Panc1 (cell line): ENCODE measurements around the gene SPATA31D1.

Source experiments
- POLR2AphosphoS5 ChIP-seq: IDR thresholded peaks from 2 replicates; pipeline ENCODE4 v1.6.1; 2012; ENCODE audit warnings: mild to moderate bottlenecking, low read depth, low read length, moderate library complexity
- SIN3A ChIP-seq: IDR thresholded peaks from 2 replicates; pipeline ENCODE4 v1.6.1; 2012; ENCODE audit warnings: low read depth, mild to moderate bottlenecking, low read length, moderate library complexity, borderline replicate concordance; ENCODE audit not compliant: insufficient read depth
- TCF7L2 ChIP-seq: IDR thresholded peaks from 2 replicates; pipeline ENCODE4 v1.6.1; 2011; ENCODE audit warnings: mild to moderate bottlenecking, low read depth, low read length, inconsistent platforms
- TF ChIP-seq, protein P1 (sequence below): fragments of 450-650 bp; IDR thresholded peaks from 2 replicates; pipeline ENCODE4 v1.5.1; 2017; ENCODE audit warnings: mild to moderate bottlenecking
- TF ChIP-seq, protein P2 (sequence below), 2 experiments: IDR thresholded peaks; 2 replicates each; pipeline ENCODE4 v1.6.1; 2011 to 2012; ENCODE audit warnings: low read depth in 2 of 2, control low read depth in 1 of 2, low read length in 1 of 2, mild to moderate bottlenecking in 1 of 2, moderate library complexity in 1 of 2; ENCODE audit not compliant: insufficient read depth in 1 of 2

DNA sequence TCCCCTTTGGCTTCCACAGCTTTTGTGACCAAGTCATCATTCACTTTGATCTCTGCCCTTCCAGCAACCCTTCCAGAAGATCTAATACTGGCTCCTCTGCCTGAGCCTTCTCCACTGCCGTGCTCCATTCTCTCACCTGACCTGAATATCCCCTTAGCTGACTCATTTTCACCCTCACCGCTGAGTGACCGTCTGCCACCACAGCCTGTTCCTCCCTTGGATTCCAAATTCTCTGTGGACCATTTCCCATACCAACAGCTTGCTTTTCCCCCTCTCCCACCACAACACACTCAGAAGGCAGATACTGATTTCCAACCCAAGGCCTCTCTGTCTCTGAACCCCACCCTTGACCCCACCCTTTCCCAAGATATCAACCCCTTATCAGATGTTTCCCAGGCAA lies 20.5 kb upstream of the SPATA31D1 start:
- TF ChIP-seq, protein P1, sequence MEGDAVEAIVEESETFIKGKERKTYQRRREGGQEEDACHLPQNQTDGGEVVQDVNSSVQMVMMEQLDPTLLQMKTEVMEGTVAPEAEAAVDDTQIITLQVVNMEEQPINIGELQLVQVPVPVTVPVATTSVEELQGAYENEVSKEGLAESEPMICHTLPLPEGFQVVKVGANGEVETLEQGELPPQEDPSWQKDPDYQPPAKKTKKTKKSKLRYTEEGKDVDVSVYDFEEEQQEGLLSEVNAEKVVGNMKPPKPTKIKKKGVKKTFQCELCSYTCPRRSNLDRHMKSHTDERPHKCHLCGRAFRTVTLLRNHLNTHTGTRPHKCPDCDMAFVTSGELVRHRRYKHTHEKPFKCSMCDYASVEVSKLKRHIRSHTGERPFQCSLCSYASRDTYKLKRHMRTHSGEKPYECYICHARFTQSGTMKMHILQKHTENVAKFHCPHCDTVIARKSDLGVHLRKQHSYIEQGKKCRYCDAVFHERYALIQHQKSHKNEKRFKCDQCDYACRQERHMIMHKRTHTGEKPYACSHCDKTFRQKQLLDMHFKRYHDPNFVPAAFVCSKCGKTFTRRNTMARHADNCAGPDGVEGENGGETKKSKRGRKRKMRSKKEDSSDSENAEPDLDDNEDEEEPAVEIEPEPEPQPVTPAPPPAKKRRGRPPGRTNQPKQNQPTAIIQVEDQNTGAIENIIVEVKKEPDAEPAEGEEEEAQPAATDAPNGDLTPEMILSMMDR = no peak
- TF ChIP-seq SIN3A (no peak), POLR2AphosphoS5 (no peak), TCF7L2 (no peak)
- TF ChIP-seq, protein P2, sequence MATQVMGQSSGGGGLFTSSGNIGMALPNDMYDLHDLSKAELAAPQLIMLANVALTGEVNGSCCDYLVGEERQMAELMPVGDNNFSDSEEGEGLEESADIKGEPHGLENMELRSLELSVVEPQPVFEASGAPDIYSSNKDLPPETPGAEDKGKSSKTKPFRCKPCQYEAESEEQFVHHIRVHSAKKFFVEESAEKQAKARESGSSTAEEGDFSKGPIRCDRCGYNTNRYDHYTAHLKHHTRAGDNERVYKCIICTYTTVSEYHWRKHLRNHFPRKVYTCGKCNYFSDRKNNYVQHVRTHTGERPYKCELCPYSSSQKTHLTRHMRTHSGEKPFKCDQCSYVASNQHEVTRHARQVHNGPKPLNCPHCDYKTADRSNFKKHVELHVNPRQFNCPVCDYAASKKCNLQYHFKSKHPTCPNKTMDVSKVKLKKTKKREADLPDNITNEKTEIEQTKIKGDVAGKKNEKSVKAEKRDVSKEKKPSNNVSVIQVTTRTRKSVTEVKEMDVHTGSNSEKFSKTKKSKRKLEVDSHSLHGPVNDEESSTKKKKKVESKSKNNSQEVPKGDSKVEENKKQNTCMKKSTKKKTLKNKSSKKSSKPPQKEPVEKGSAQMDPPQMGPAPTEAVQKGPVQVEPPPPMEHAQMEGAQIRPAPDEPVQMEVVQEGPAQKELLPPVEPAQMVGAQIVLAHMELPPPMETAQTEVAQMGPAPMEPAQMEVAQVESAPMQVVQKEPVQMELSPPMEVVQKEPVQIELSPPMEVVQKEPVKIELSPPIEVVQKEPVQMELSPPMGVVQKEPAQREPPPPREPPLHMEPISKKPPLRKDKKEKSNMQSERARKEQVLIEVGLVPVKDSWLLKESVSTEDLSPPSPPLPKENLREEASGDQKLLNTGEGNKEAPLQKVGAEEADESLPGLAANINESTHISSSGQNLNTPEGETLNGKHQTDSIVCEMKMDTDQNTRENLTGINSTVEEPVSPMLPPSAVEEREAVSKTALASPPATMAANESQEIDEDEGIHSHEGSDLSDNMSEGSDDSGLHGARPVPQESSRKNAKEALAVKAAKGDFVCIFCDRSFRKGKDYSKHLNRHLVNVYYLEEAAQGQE (IDR thresholded peaks at IDR 0.05; ENCODE audit: insufficient read depth in 1 of 2, low read depth in 2 of 2, low read length in 1 of 2) = no peak
